GM12878 (cell line): ENCODE measurements around the gene MORC1. TPM values are rescaled to one million over a fixed set of nuclear protein-coding genes. Genes with fewer than 3 reads are reported as not detected.

Experiments used
- ATAC-seq: fragments of 200-7000 bp; cut with Tn5 transposase; 3 replicates; pipeline ENCODE4 v1.9.1; 2020; ENCODE audit warnings: mild to moderate bottlenecking, moderate library complexity
- BruUV-seq: library from RNA; stranded (reverse); fragments of 400-500 nt; replicated peaks from 2 replicates; lab custom pipeline; 2021; lab: Mats Ljungman, UMichigan
- CTCF ChIA-PET: fragments of 300-600 bp; sonication (Branson Sonifier 250); formaldehyde crosslinking; extraction: SDS; loops from one replicate; lab custom pipeline; 2021; ENCODE audit warnings: inconsistent platforms; lab: Yijun Ruan, JAX
- POLR2A ChIA-PET: fragments of 350-600 bp; formaldehyde crosslinking; extraction: SDS; loops from one replicate; lab custom pipeline; 2021; ENCODE audit warnings: inconsistent platforms; lab: Charles Lee
- RAD21 ChIA-PET: fragments of 300-600 bp; sonication (Branson Sonifier 250); formaldehyde crosslinking; loops from one replicate; lab custom pipeline; 2023; ENCODE audit warnings: antibody characterized with exemption; ENCODE audit not compliant: unreplicated experiment; lab: Charles Lee
- SMC1A ChIA-PET: fragments of 300-600 bp; sonication (Branson Sonifier 250); formaldehyde crosslinking; loops from one replicate; lab custom pipeline; 2023; ENCODE audit not compliant: unreplicated experiment, uncharacterized antibody; lab: Charles Lee
- DNase-seq: peaks from one replicate; pipeline ENCODE4 v3.0.0-alpha.2; 2011; ENCODE audit warnings: low read depth, low spot score
- FAIRE-seq: peaks from 3 replicates; lab custom pipeline; 2011; peaks lifted over from hg19 to GRCh38; lab: Jason Lieb, UNC
- H2AFZ ChIP-seq: 2 replicates; pipeline ENCODE4 v1.6.0; 2011; ENCODE audit warnings: low read depth, low read length, control low read depth; ENCODE audit not compliant: control insufficient read depth
- H3K27ac ChIP-seq: 2 replicates; pipeline ENCODE4 v1.5.1; 2011; ENCODE audit warnings: control low read depth; ENCODE audit not compliant: control insufficient read depth, insufficient read depth
- H3K27me3 ChIP-seq, 2 experiments: replicated peaks in 1 of 2; 2 replicates each; pipeline versions ENCODE4 v1.6.0 to v1.6.1; 2011; ENCODE audit warnings: low read length in 1 of 2; ENCODE audit not compliant: control insufficient read depth in 2 of 2, insufficient read depth in 2 of 2
- H3K36me3 ChIP-seq, 2 experiments: 2 replicates each; pipeline ENCODE4 v1.5.1; 2011; ENCODE audit warnings: low read length in 1 of 2; ENCODE audit not compliant: control insufficient read depth in 2 of 2, insufficient read depth in 2 of 2
- H3K4me1 ChIP-seq: 2 replicates; pipeline ENCODE4 v1.6.1; 2011; ENCODE audit warnings: mild to moderate bottlenecking, low read length, moderate library complexity, mixed read lengths; ENCODE audit not compliant: control insufficient read depth, insufficient read depth
- H3K4me2 ChIP-seq: 2 replicates; pipeline ENCODE4 v1.6.0; 2011; ENCODE audit warnings: control low read depth; ENCODE audit not compliant: control insufficient read depth, insufficient read depth
- H3K4me3 ChIP-seq: fragments of 200-600 bp; sonication (generic); 2 replicates; pipeline ENCODE4 v1.5.1; 2016
- H3K79me2 ChIP-seq: 2 replicates; pipeline ENCODE4 v1.6.0; 2011; ENCODE audit warnings: low read length; ENCODE audit not compliant: control insufficient read depth, insufficient read depth
- H3K9ac ChIP-seq: 2 replicates; pipeline ENCODE4 v1.8.0; 2011; ENCODE audit warnings: low read length, control low read depth, mixed read lengths; ENCODE audit not compliant: control insufficient read depth, insufficient read depth
- H3K9me3 ChIP-seq: replicated peaks from 3 replicates; pipeline ENCODE4 v1.5.1; 2011; ENCODE audit warnings: mild to moderate bottlenecking, low read length; ENCODE audit not compliant: control insufficient read depth, insufficient read depth
- H4K20me1 ChIP-seq: 2 replicates; pipeline ENCODE4 v1.6.0; 2011; ENCODE audit not compliant: control insufficient read depth, insufficient read depth
- SMC3 ChIP-seq: IDR thresholded peaks from 2 replicates; pipeline ENCODE4 v1.6.1; 2011; ENCODE audit warnings: low read length, improper control_type of control experiment, borderline replicate concordance
- ZSCAN29 ChIP-seq: fragments of 450-650 bp; IDR thresholded peaks from 2 replicates; pipeline ENCODE4 v1.6.1; 2017; ENCODE audit warnings: mild to moderate bottlenecking, moderate library complexity
- WGBS: methylation state at CpG from one replicate; pipeline ENCODE4 v1.1.6; 2016; ENCODE audit warnings: low lambda C conversion rate; ENCODE audit not compliant: insufficient replicate concordance, insufficient coverage; ENCODE audit errors: missing lambda C conversion rate; 5-methylcytosine and 5-hydroxymethylcytosine counted together
- in situ Hi-C: fragments of 300-500 bp; cut with MboI; formaldehyde crosslinking; loops from 9 replicates; pipeline ENCODE4 v1.14.3; 2018; ENCODE audit warnings: mixed read lengths
- intact Hi-C: fragments of 100-400 bp; cut with micrococcal nuclease; formaldehyde crosslinking; loops from one replicate; pipeline ENCODE4 v1.14.2; 2022; ENCODE audit not compliant: unreplicated experiment
- polyA plus RNA-seq, 11 experiments: library from polyadenylated mRNA; depleted of rRNA in 4 of 11; unstranded in 6 of 11; stranded (reverse) in 5 of 11; fragments of >200 nt; fragmentation: Nextera tagmentation in 4 of 11; fragmentation: Illumina TruSeq in 1 of 11; extraction: Ambion mirVana in 4 of 11; extraction: Trizol in 1 of 11; gene quantifications; 1 replicate in 1 of 11; 2 replicates in 10 of 11; pipeline versions ENCODE4 v1.2.1 to v1.2.3, GENCODE V29; 2011 to 2016; ENCODE audit warnings: inconsistent platforms in 2 of 11, missing spikeins in 2 of 11, low read depth in 1 of 11
- total RNA-seq, 4 experiments: library from RNA; depleted of rRNA in 3 of 4; stranded (reverse); fragments of >200 nt in 3 of 4; fragmentation: Illumina TruSeq in 1 of 4; extraction: Trizol in 1 of 4; gene quantifications; 2 replicates each; pipeline versions ENCODE4 v1.2.1 to v1.2.3, GENCODE V29; 2013 to 2021
- TF ChIP-seq, protein P1 (sequence below): fragments of 450-650 bp; IDR thresholded peaks from 2 replicates; pipeline ENCODE4 v1.6.1; 2017; ENCODE audit warnings: mild to moderate bottlenecking, moderate library complexity
- TF ChIP-seq, protein P2 (sequence below): fragments of 450-650 bp; IDR thresholded peaks from 2 replicates; pipeline ENCODE4 v1.6.1; 2016; ENCODE audit warnings: mild to moderate bottlenecking, moderate library complexity, borderline replicate concordance
- TF ChIP-seq, protein P3 (sequence below): fragments of 450-650 bp; IDR thresholded peaks from 2 replicates; pipeline ENCODE4 v1.6.1; 2016; ENCODE audit warnings: mild to moderate bottlenecking

MORC1 gene
- total and polyA plus RNA-seq, 10 of the 15 experiments (the other 5 are each of a cell fraction or from before 2014, with no cell fraction given) = 0.18 TPM; not detected in 9

DNA sequence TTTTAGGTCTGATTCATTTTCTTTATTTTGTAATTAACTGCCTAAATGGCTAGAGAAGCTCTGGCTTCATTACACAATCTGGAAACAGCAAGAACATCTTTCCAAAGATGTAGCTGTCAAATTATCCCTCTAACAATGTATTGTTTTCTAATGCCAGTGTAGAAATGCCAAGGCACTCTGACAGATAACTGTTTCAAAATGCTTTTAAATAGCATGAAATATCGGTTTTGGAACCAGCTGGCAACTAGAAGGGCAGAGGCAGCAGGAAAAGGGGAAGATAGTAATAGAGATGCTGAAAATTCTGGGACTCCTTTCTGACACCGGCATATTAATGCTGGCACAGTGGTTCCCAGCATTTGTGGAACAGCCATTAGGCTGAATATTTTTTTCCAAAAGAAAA lies 26.1 kb downstream of the MORC1 start (continued):
- TF ChIP-seq ZSCAN29 = no peak
- TF ChIP-seq SMC3 = no peak
- TF ChIP-seq, protein P1, sequence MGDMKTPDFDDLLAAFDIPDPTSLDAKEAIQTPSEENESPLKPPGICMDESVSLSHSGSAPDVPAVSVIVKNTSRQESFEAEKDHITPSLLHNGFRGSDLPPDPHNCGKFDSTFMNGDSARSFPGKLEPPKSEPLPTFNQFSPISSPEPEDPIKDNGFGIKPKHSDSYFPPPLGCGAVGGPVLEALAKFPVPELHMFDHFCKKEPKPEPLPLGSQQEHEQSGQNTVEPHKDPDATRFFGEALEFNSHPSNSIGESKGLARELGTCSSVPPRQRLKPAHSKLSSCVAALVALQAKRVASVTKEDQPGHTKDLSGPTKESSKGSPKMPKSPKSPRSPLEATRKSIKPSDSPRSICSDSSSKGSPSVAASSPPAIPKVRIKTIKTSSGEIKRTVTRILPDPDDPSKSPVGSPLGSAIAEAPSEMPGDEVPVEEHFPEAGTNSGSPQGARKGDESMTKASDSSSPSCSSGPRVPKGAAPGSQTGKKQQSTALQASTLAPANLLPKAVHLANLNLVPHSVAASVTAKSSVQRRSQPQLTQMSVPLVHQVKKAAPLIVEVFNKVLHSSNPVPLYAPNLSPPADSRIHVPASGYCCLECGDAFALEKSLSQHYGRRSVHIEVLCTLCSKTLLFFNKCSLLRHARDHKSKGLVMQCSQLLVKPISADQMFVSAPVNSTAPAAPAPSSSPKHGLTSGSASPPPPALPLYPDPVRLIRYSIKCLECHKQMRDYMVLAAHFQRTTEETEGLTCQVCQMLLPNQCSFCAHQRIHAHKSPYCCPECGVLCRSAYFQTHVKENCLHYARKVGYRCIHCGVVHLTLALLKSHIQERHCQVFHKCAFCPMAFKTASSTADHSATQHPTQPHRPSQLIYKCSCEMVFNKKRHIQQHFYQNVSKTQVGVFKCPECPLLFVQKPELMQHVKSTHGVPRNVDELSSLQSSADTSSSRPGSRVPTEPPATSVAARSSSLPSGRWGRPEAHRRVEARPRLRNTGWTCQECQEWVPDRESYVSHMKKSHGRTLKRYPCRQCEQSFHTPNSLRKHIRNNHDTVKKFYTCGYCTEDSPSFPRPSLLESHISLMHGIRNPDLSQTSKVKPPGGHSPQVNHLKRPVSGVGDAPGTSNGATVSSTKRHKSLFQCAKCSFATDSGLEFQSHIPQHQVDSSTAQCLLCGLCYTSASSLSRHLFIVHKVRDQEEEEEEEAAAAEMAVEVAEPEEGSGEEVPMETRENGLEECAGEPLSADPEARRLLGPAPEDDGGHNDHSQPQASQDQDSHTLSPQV = no peak

DNA sequence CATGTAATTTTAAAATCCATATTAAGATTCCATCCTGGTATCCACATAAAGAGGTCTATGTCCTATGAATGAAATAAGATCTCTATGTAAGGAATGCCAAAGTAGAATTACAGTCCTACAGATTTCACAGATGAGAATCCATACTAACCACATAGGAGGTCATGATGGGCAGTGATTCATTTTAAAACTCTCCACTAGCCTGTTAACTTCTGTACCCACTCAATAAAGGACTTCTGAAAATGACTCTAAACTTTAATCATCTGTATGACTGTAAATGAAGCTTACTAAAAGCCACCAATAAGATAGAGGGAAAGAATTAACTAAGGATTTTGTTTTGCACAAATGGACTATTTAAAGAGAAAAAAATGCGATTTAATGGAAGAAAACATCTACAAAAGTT lies 28.7 kb downstream of the MORC1 start:
- no peaks in the 10 kb centered on the region for H3K79me2 ChIP-seq
- H3K4me2 ChIP-seq = no peak overlapping the region
- in situ Hi-C loops (loop anchor here (25.0 kb wide), 1 partner anchor 427 kb away; no protein-coding TSS in a partner anchor), intact Hi-C loops (no loop called here)
- no peaks in the 10 kb centered on the region for H3K36me3 ChIP-seq
- no peak overlapping the region for H3K27ac ChIP-seq
- DNase-seq = no peak
- RAD21 ChIA-PET = no interaction called here
- no peak overlapping the region for H3K9ac ChIP-seq
- SMC1A ChIA-PET = interaction anchor here (1.0 kb wide), 1 partner anchor 65 kb away, joined by 3 read pairs; no protein-coding TSS in a partner anchor
- ATAC-seq = peak; percentile 52; the same call in 2 of the 3 replicates
- BruUV-seq = no TSS peak
- no peak overlapping the region for H3K4me3 ChIP-seq
- CTCF ChIA-PET = interaction anchor here (1.0 kb wide), 1 partner anchor 66 kb away, joined by 4 read pairs; no protein-coding TSS in a partner anchor
- no peaks in the 10 kb centered on the region for H3K4me1 ChIP-seq
- H3K9me3 ChIP-seq = no peaks in the 10 kb centered on the region
- 0% methylated on average over 1 of the region's 1 CpG for WGBS
- TF ChIP-seq, protein P2, sequence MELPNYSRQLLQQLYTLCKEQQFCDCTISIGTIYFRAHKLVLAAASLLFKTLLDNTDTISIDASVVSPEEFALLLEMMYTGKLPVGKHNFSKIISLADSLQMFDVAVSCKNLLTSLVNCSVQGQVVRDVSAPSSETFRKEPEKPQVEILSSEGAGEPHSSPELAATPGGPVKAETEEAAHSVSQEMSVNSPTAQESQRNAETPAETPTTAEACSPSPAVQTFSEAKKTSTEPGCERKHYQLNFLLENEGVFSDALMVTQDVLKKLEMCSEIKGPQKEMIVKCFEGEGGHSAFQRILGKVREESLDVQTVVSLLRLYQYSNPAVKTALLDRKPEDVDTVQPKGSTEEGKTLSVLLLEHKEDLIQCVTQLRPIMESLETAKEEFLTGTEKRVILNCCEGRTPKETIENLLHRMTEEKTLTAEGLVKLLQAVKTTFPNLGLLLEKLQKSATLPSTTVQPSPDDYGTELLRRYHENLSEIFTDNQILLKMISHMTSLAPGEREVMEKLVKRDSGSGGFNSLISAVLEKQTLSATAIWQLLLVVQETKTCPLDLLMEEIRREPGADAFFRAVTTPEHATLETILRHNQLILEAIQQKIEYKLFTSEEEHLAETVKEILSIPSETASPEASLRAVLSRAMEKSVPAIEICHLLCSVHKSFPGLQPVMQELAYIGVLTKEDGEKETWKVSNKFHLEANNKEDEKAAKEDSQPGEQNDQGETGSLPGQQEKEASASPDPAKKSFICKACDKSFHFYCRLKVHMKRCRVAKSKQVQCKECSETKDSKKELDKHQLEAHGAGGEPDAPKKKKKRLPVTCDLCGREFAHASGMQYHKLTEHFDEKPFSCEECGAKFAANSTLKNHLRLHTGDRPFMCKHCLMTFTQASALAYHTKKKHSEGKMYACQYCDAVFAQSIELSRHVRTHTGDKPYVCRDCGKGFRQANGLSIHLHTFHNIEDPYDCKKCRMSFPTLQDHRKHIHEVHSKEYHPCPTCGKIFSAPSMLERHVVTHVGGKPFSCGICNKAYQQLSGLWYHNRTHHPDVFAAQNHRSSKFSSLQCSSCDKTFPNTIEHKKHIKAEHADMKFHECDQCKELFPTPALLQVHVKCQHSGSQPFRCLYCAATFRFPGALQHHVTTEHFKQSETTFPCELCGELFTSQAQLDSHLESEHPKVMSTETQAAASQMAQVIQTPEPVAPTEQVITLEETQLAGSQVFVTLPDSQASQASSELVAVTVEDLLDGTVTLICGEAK = no peak
- TF ChIP-seq, protein P3, sequence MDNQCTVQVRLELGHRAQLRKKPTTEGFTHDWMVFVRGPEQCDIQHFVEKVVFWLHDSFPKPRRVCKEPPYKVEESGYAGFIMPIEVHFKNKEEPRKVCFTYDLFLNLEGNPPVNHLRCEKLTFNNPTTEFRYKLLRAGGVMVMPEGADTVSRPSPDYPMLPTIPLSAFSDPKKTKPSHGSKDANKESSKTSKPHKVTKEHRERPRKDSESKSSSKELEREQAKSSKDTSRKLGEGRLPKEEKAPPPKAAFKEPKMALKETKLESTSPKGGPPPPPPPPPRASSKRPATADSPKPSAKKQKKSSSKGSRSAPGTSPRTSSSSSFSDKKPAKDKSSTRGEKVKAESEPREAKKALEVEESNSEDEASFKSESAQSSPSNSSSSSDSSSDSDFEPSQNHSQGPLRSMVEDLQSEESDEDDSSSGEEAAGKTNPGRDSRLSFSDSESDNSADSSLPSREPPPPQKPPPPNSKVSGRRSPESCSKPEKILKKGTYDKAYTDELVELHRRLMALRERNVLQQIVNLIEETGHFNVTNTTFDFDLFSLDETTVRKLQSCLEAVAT = no peak
- TF ChIP-seq, all 136 proteins: peak for 0
- FAIRE-seq = no peak
- Histone ChIP-seq H3K27me3 (no peaks in the 10 kb centered on the region), H2AFZ (no peak overlapping the region), H4K20me1 (no peaks in the 10 kb centered on the region)
- POLR2A ChIA-PET = no interaction called here
